Activated T-helper 1 cell treated with anti-CD3 and anti-CD28 coated beads, Interleukin-12 subunit alpha, Interleukin-12 subunit beta, Interleukin-2, Interleukin-4 antibody, amounts not matched to agents 30 ng/mL and 10 ng/mL and 1 ng/mL, durations not matched to agents 14 hours and 24 hours and 36 hours (primary cell): ENCODE results near the gene SLC24A3. TPM values are rescaled to one million over a fixed set of nuclear protein-coding genes. Genes with fewer than 3 reads are reported as not detected.
"Not testable (repeated sequence)": the region's sequence is repeated elsewhere in the genome, so short reads cannot be mapped to it uniquely, and the experiment has no call there.

Experiments used
- DNase-seq: peaks from one replicate; pipeline ENCODE4 v3.0.0; 2021; ENCODE audit warnings: low spot score
- H3K27ac Mint-ChIP-seq: one replicate; pipeline ENCODE4 v1.8.0; 2021; ENCODE audit warnings: mild to moderate bottlenecking, mixed read lengths
- H3K27me3 Mint-ChIP-seq: one replicate; pipeline ENCODE4 v1.8.0; 2022; ENCODE audit warnings: mild to moderate bottlenecking, moderate library complexity, mixed read lengths; ENCODE audit not compliant: insufficient read depth
- H3K36me3 Mint-ChIP-seq: one replicate; pipeline ENCODE4 v1.8.0; 2021; ENCODE audit warnings: low read depth, mixed read lengths
- H3K4me1 Mint-ChIP-seq: one replicate; pipeline ENCODE4 v1.8.0; 2021; ENCODE audit warnings: low read depth, mixed read lengths
- H3K4me3 Mint-ChIP-seq: one replicate; pipeline ENCODE4 v1.8.0; 2021; ENCODE audit warnings: mild to moderate bottlenecking, moderate library complexity, mixed read lengths
- H3K9me3 Mint-ChIP-seq: one replicate; pipeline ENCODE4 v1.8.0; 2021; ENCODE audit warnings: mixed read lengths
- intact Hi-C: fragments of 100-400 bp; cut with micrococcal nuclease; formaldehyde crosslinking; loops from one replicate; pipeline ENCODE4 v1.15.1; 2024
- total RNA-seq: library from RNA; stranded (reverse); gene quantifications from 2 replicates; pipeline ENCODE4 v1.2.3, GENCODE V29; 2022

SLC24A3 gene
- total RNA-seq, 1 donor from 2014 or later = not detected

- Mint-ChIP-seq H3K27ac (no peak overlapping the region), H3K4me3 (no peak overlapping the region), H3K4me1 (no peaks in the 10 kb centered on the region), H3K27me3 (no peaks in the 10 kb centered on the region), H3K9me3 (peaks cover 10% of the 10 kb centered on the region), H3K36me3 (no peaks in the 10 kb centered on the region)
- intact Hi-C loops = no loop called here
- DNase-seq = no peak
Measured at GRCh38 chr20:19621072-19621471, 408.6 kb downstream of the SLC24A3 start.

GRCh38 chr20:19624221-19624965, 412.0 kb downstream of the SLC24A3 start:
- Mint-ChIP-seq H3K27ac (no peak overlapping the region), H3K36me3 (no peaks in the 10 kb centered on the region), H3K4me3 (no peak overlapping the region), H3K9me3 (peaks cover 10% of the 10 kb centered on the region), H3K27me3 (no peaks in the 10 kb centered on the region), H3K4me1 (no peaks in the 10 kb centered on the region)
- DNase-seq = no peak
- intact Hi-C loops = no loop called here

DNA sequence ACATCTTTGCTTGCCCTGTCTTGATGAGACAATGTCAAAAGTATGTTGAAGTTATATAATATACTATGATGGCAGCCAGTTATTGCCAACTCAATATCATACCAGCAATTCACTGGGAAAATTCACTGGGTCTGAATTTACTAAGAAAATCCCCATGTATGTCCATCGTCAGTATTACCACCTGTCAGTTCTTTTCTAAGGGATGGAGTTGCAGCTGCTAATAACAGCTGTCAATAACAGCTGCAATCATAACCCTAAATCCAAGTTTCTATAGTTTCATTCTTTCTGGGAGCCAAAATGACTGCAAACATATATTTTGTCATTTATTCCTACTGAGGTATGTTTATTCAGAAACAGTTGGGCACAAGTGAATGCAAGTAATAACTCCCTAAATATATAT, 413.0 kb downstream of the SLC24A3 start:
- Mint-ChIP-seq H3K27ac (no peak overlapping the region), H3K9me3 (peaks cover 10% of the 10 kb centered on the region), H3K4me3 (no peak overlapping the region)

DNA sequence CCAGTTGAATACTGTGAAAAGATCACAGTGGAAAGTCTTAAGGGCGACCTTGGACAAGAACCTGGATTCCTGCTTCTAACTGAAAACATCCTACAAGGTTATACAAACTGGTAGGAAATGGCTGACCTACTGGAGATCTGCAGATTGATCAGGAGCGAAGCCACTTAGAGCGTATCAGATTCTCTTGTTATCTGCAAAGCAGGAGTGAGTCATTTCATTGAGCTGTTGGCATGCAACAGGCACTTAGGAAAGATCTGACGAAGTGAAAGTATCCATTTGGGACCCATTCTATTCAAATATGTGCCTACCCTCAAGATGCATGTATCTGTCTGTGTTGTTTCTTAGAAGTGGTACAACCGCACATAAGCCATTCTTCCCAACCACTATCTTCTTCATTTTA, 414.5 kb downstream of the SLC24A3 start:
- Mint-ChIP-seq H3K4me3 (no peak overlapping the region), H3K36me3 (no peaks in the 10 kb centered on the region), H3K4me1 (no peaks in the 10 kb centered on the region), H3K27ac (no peak overlapping the region), H3K27me3 (no peaks in the 10 kb centered on the region), H3K9me3 (peaks cover 10% of the 10 kb centered on the region)
- no peak for DNase-seq
- intact Hi-C loops = no loop called here

More for the DNA sequence above, 413.0 kb downstream of the SLC24A3 start:
- intact Hi-C loops = no loop called here
- H3K27me3 Mint-ChIP-seq = no peaks in the 10 kb centered on the region
- no peak for DNase-seq
- no peaks in the 10 kb centered on the region for H3K4me1 Mint-ChIP-seq
- H3K36me3 Mint-ChIP-seq = no peaks in the 10 kb centered on the region

GRCh38 chr20:19628570-19629134, 416.2 kb downstream of the SLC24A3 start:
- Mint-ChIP-seq H3K4me3 (no peak overlapping the region), H3K27ac (no peak overlapping the region), H3K36me3 (no peaks in the 10 kb centered on the region), H3K9me3 (peaks cover 10% of the 10 kb centered on the region), H3K27me3 (peaks cover 1% of the 10 kb centered on the region), H3K4me1 (no peaks in the 10 kb centered on the region)
- DNase-seq = peak; percentile 11
- intact Hi-C loops = loop anchor here (1.0 kb wide), 1 partner anchor 34 kb away; no protein-coding TSS in a partner anchor

GRCh38 chr20:19631410-19631809, 419.0 kb downstream of the SLC24A3 start:
- no peak overlapping the region for H3K4me3 Mint-ChIP-seq
- no peaks in the 10 kb centered on the region for H3K9me3 Mint-ChIP-seq
- H3K27me3 Mint-ChIP-seq = peaks cover 1% of the 10 kb centered on the region
- intact Hi-C loops = no loop called here
- no peaks in the 10 kb centered on the region for H3K4me1 Mint-ChIP-seq
- no peak for DNase-seq
- H3K27ac Mint-ChIP-seq = no peak overlapping the region
- H3K36me3 Mint-ChIP-seq = no peaks in the 10 kb centered on the region

GRCh38 chr20:19633985-19634384, 421.5 kb downstream of the SLC24A3 start:
- Mint-ChIP-seq H3K9me3 (no peaks in the 10 kb centered on the region), H3K27ac (no peak overlapping the region), H3K27me3 (peaks cover 1% of the 10 kb centered on the region), H3K4me3 (no peak overlapping the region), H3K36me3 (no peaks in the 10 kb centered on the region), H3K4me1 (no peaks in the 10 kb centered on the region)
- DNase-seq = no peak
- intact Hi-C loops = no loop called here

- H3K27me3 Mint-ChIP-seq, H3K9me3 Mint-ChIP-seq, DNase-seq, H3K36me3 Mint-ChIP-seq, H3K27ac Mint-ChIP-seq, H3K4me3 Mint-ChIP-seq, H3K4me1 Mint-ChIP-seq, intact Hi-C loops: not testable (repeated sequence)
Measured at GRCh38 chr20:19639471-19640045, 427.1 kb downstream of the SLC24A3 start.

DNA sequence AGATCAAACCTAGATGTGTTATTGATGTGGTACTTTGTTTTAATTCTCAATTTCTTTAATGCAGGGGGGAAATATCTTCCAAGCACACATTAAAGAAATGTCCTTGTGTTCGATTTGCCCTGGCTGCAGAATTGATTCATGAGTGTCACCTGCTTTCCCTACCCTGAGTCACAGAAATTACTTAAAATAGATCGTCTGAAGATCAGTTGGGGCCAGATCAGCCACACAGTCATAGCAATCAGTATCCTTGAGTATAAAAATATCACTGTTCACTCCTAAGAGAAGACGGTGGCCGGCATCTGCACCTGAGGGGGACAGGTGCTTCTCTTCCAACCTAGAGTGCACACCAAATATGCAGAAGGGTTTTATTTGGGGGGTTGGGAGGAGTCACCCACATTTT, 430.4 kb downstream of the SLC24A3 start:
- Mint-ChIP-seq H3K9me3 (no peaks in the 10 kb centered on the region), H3K4me1 (no peaks in the 10 kb centered on the region), H3K27ac (no peak overlapping the region), H3K36me3 (no peaks in the 10 kb centered on the region), H3K4me3 (no peak overlapping the region), H3K27me3 (no peaks in the 10 kb centered on the region)
- no peak for DNase-seq
- intact Hi-C loops = no loop called here

GRCh38 chr20:19644085-19644484, 431.6 kb downstream of the SLC24A3 start:
- Mint-ChIP-seq H3K4me1 (no peaks in the 10 kb centered on the region), H3K36me3 (no peaks in the 10 kb centered on the region), H3K9me3 (no peaks in the 10 kb centered on the region), H3K4me3 (no peak overlapping the region), H3K27ac (no peak overlapping the region), H3K27me3 (no peaks in the 10 kb centered on the region)
- intact Hi-C loops = no loop called here
- no peak for DNase-seq

GRCh38 chr20:19646963-19647362, 434.5 kb downstream of the SLC24A3 start:
- Mint-ChIP-seq H3K9me3 (no peaks in the 10 kb centered on the region), H3K4me3 (no peak overlapping the region), H3K27me3 (peaks cover 1% of the 10 kb centered on the region), H3K36me3 (no peaks in the 10 kb centered on the region), H3K4me1 (no peaks in the 10 kb centered on the region), H3K27ac (no peak overlapping the region)
- intact Hi-C loops = no loop called here
- DNase-seq = no peak

DNA sequence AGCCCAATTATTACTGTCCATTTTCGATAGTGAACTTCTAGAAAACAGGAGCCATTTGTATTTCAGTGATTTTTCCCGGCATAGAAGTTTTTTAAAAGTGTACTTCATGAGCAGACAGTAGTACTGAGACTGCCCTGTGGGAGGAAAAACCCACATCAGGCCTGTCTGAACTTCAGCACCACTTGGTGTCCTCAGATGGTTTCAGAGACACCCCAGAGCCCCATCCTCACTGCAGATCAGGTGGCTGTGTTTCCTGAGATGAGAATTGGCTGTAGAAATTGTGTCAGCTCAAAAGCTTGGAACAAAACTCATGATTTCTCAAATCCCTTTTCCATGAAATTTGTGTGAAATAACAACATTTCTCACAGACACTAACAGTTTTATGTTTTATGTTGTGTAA, 435.6 kb downstream of the SLC24A3 start:
- H3K9me3 Mint-ChIP-seq = no peaks in the 10 kb centered on the region
- intact Hi-C loops = no loop called here
- peaks cover 1% of the 10 kb centered on the region for H3K27me3 Mint-ChIP-seq
- H3K27ac Mint-ChIP-seq = no peak overlapping the region
- H3K36me3 Mint-ChIP-seq = no peaks in the 10 kb centered on the region
- H3K4me1 Mint-ChIP-seq = no peaks in the 10 kb centered on the region
- DNase-seq = no peak
- no peak overlapping the region for H3K4me3 Mint-ChIP-seq

DNA sequence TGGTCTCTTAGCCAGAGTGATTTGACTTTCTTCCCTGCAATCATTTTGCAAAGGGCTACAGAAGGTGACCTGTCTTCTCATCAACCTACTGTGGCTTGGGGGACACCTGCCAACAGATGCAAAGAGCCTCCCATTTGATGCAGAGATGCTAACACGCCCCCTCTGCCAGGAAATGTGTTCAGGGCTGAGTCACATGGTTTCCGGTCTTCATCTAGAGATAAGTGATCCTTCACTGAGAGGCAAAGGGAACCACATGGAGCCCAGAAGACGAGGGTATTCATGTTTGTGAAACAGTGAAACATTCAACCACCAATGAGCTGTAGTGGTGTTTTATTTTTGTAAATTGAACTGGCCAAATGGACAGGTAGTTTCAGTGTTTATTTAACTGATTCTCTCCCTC, 436.6 kb downstream of the SLC24A3 start:
- Mint-ChIP-seq H3K9me3 (no peaks in the 10 kb centered on the region), H3K36me3 (no peaks in the 10 kb centered on the region), H3K27ac (no peak overlapping the region), H3K4me1 (no peaks in the 10 kb centered on the region), H3K27me3 (peaks cover 1% of the 10 kb centered on the region), H3K4me3 (no peak overlapping the region)
- no peak for DNase-seq
- intact Hi-C loops = no loop called here
